Measurements from ENCODE around the gene TRAPPC3L.

Gene TRAPPC3L

GRCh38 chr6:116560130-116560529, 14.6 kb upstream of the TRAPPC3L start:
- no peak for TF ChIP-seq OSR1 (CRISPR knock-in tag; IDR thresholded peaks at IDR 0.05)
- TF ChIP-seq RARB (CRISPR knock-in tag; IDR thresholded peaks at IDR 0.05) = no peak
- no peak for TF ChIP-seq TSHZ2 (CRISPR knock-in tag; IDR thresholded peaks at IDR 0.05)
- TF ChIP-seq ISL1 (CRISPR knock-in tag; IDR thresholded peaks at IDR 0.05) = no peak
- no peak for TF ChIP-seq ZC3H10 (CRISPR knock-in tag; IDR thresholded peaks at IDR 0.05)
- TF ChIP-seq CSRNP3 (CRISPR knock-in tag; IDR thresholded peaks at IDR 0.05) = no peak
- no peak for TF ChIP-seq PATZ1 (CRISPR knock-in tag; IDR thresholded peaks at IDR 0.05; ENCODE audit: borderline replicate concordance)
- no peak for TF ChIP-seq ARNTL (CRISPR knock-in tag; IDR thresholded peaks at IDR 0.05; ENCODE audit: borderline replicate concordance, low read depth)
- TF ChIP-seq TOX (CRISPR knock-in tag; IDR thresholded peaks at IDR 0.05; ENCODE audit: borderline replicate concordance) = no peak
- no peak for TF ChIP-seq CREB5 (CRISPR knock-in tag; IDR thresholded peaks at IDR 0.05; ENCODE audit: low read depth)
- no peak for TF ChIP-seq ZNF70 (CRISPR knock-in tag; IDR thresholded peaks at IDR 0.05)
- no peak for TF ChIP-seq SNAI2 (CRISPR knock-in tag; IDR thresholded peaks at IDR 0.05)
- TF ChIP-seq TCF4 (CRISPR knock-in tag; IDR thresholded peaks at IDR 0.05; ENCODE audit: borderline replicate concordance) = no peak
- no peak for TF ChIP-seq ZNF565 (CRISPR knock-in tag; conservative IDR thresholded peaks at IDR 0.05; ENCODE audit: low read depth)
- no peak for TF ChIP-seq GLIS3 (CRISPR knock-in tag; IDR thresholded peaks at IDR 0.05)
- TF ChIP-seq ZNF8 (CRISPR knock-in tag; IDR thresholded peaks at IDR 0.05) = no peak
- TF ChIP-seq ESRRG (CRISPR knock-in tag; IDR thresholded peaks at IDR 0.05) = no peak
- TF ChIP-seq, protein P1, sequence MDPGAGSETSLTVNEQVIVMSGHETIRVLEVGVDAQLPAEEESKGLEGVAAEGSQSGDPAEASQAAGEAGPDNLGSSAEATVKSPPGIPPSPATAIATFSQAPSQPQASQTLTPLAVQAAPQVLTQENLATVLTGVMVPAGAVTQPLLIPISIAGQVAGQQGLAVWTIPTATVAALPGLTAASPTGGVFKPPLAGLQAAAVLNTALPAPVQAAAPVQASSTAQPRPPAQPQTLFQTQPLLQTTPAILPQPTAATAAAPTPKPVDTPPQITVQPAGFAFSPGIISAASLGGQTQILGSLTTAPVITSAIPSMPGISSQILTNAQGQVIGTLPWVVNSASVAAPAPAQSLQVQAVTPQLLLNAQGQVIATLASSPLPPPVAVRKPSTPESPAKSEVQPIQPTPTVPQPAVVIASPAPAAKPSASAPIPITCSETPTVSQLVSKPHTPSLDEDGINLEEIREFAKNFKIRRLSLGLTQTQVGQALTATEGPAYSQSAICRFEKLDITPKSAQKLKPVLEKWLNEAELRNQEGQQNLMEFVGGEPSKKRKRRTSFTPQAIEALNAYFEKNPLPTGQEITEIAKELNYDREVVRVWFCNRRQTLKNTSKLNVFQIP (CRISPR knock-in tag; IDR thresholded peaks at IDR 0.05; ENCODE audit: borderline replicate concordance, low read depth) = no peak
- no peak for TF ChIP-seq BACH2 (CRISPR knock-in tag; IDR thresholded peaks at IDR 0.05; ENCODE audit: borderline replicate concordance)

DNA sequence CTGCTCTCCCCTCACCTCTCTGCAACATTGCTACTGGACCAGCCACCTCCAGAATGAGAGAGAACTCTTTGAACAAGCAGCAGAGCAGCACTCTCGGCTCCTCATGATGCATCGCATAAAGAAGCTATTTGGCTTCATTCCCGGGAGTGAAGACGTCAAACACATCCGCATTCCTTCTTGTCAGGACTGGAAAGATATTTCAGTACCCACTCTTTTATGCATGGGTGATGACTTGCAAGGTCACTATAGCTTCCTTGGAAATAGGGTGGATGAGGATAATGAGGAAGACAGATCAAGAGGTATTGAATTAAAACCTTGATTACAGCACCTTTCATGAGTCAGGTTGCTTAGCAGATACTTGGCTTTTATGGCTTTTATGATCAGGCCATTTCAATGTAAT, 12.4 kb upstream of the TRAPPC3L start:
- peak; percentile 84 for TF ChIP-seq ISL1 (CRISPR knock-in tag; IDR thresholded peaks at IDR 0.05)
- TF ChIP-seq CSRNP3 (CRISPR knock-in tag; IDR thresholded peaks at IDR 0.05) = no peak
- peak; percentile 87 for ATAC-seq

More at GRCh38 chr6:116560130-116560529, 14.6 kb upstream of the TRAPPC3L start:
- ATAC-seq = no peak

DNA sequence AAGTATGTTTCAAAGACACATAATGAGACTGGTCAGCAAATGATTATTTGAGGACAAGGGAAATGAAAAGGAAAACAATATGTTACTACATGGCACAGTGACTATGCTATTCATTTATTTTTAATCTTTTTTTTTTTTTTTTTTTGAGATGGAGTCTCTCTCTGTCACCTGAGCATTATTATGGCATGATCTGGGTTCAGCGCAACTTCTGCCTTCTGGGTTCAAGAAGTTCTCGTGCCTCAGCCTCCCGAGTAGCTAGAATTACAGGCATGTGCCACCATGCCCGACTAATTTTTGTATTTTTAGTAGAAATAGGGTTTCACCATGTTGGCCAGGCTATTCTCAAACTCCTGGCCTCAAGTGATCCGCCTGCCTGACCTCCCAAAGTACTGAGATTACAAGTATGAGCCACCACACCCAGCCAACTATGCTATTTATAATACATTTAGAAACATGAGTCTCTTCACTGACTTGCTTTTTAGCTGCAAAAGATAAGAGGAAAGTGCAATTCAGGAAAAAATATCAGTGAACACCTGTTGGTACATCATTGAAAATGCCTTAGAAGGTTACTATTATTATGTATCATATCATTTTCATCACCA, 11.4 kb upstream of the TRAPPC3L start:
- ATAC-seq = no peak
- TF ChIP-seq ARNTL (CRISPR knock-in tag; IDR thresholded peaks at IDR 0.05; ENCODE audit: borderline replicate concordance, low read depth) = no peak
- TF ChIP-seq OSR1 (CRISPR knock-in tag; IDR thresholded peaks at IDR 0.05) = no peak
- no peak for TF ChIP-seq ZNF70 (CRISPR knock-in tag; IDR thresholded peaks at IDR 0.05)
- TF ChIP-seq ZNF8 (CRISPR knock-in tag; IDR thresholded peaks at IDR 0.05) = no peak
- TF ChIP-seq CREB5 (CRISPR knock-in tag; IDR thresholded peaks at IDR 0.05; ENCODE audit: low read depth) = no peak
